HG02938 (cell line): ENCODE measurements around the gene PROB1.
"Not testable (repeated sequence)": the region's sequence is repeated elsewhere in the genome, so short reads cannot be mapped to it uniquely, and the experiment has no call there.

Source experiments
- ATAC-seq: cut with Tn5 transposase; IDR thresholded peaks from one replicate; pipeline ENCODE4 v1.9.1; 2021; ENCODE audit warnings: mild to moderate bottlenecking, moderate library complexity; ENCODE audit not compliant: unreplicated experiment

The PROB1 gene

DNA sequence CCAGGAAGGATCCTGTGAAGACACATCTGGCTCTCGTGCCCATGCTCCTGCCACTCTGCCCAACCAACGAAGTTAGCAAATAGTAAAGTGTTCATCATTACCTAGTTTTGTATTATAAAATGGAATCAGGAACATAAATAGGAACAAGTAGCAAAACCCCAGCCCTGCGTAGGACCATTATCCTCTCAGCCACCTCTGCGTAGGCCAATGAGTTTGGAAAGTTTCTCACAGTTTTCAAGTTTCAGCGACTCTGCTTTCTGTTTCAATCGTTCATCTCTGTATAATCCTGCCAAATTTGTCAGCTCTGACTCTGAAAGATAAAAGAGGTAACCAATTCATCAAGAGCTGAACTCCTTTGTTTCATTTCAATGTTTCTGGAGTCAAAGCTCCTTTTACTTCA, 19.1 kb upstream of the PROB1 start:
- ATAC-seq, result no peak

DNA sequence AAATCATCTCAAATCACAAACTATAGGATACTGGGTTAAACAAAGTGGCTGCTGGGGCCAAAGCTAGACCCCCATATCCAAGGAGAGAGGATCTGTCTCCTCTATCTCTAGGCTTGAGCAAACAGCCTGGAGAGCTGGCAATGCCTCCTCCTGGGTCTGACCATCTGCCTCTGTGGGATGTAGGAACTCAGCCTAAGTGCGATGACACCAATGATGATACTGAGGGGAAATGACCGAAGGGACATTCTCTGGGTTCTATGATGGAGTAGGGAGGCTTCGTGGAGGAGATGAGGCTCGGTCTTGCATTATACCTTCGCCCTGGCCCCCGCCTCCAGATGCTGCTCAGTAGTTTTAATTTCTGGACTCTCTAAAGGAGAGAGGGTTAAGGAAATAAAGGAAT, 18.2 kb upstream of the PROB1 start:
- ATAC-seq, result no peak

DNA sequence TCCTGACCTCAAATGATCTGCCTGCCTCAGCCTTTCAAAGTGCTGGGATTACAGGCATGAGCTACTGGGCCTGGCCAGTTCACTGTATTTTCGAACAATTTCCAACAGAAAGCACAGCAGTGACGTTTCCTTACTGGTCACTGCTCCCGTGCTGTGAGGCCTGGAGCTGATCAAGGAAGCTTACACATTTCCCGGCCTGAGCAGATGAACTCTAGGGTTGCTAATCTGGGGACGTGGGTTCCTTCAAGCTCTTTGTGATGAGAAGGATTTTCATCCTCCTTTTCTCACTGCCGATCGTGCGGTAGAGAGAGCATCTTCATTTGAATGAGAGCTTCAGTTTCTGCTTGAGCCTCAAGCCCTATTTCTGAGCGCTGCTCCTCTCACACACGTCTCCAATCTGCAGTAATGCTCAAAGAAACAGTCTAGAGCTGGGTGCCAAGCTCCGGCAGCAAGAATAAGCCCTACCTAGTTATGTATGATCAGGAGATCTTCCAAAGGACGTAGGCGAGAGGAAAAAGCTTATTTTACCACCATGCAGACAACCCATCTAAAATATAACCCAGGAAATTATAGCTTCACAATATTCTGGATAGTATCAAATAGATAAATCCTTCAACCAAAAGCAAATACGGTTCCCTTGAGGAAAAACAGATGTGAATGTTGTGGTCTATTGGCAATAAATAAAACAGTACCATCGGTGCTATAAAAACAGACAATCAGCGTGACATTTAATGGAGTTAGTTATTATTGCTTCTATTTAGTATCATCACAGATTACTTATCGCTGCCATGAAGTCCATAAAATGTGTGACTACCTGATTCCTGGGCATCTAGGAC, 16.3 kb upstream of the PROB1 start:
- no peak for ATAC-seq

DNA sequence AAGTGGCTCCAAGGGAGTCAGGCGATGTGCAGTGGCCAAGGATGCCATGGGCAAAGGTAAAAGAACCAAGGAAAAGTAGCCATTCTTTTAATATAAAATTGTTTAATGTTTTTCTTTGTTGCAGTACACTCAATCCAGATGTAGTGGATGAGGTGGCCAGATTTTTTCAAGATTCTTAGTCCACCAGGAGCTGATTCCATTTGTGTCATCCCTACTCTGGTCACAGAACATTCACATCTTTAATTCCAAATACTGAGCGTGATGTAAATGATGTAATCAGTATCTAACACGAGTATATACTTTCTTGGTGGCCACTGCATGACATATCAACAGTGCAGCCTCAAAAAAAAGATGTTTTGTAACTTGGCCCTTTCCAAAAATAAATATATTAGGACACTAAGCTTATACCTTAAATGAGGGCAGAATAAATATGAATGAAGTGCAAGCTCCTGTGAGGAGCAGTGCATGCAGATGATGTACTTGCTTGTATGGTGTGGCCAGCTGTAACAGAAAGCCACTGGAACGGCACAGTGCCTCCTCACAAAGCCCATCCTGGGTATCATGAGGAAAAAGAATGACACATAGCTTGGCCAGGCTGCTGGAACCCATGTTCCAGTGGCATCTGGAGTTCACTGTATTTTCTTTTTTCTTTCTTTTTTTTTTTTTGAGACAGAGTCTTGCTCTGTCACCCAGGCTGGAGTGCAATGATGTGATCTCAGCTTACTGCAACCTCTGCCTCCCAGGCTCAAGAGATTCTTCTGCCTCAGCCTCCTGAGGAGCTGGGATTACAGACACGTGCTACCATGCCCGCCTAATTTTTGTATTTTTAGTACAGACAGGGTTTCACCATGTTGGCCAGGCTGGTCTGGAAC, 15.5 kb upstream of the PROB1 start:
- no peak for ATAC-seq

DNA sequence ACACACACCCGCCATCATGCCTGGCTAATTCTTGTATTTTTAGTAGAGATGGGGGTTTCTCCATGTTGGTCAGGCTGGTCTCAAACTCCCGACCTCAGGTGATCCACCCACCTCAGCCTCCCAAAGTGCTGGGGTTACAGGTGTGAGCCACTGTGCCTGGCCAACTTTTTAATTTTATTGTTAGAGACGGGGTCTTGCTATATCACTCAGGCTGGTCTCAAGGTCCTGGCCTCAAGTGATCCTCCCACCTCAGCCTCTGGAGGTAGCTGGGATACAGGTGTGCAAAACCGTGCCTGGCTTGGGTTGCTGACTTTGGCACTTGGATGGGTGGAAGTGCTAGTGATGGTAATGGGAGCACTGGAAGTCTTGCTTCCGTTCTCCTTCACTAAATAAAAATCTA, 14.2 kb upstream of the PROB1 start:
- not testable (repeated sequence) for ATAC-seq

DNA sequence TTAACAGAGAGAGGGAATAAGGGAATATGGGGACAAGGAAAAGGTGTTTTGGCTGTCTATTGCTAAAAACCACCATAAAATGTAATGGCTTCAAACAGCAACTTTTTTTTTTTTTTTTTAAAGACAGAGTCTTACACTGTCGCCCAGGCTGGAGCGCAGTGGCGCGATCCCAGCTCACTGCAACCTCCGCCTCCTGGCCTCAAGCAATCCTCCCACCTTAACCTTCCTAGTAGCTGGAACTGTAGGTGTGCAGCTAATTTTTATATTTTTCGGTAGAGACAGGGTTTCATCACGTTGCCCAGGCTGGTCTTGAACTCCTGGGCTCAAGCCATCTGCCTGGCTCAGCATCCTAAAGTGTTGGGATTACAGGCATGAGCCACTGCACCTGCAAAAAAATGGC, 13.3 kb upstream of the PROB1 start:
- no peak for ATAC-seq

DNA sequence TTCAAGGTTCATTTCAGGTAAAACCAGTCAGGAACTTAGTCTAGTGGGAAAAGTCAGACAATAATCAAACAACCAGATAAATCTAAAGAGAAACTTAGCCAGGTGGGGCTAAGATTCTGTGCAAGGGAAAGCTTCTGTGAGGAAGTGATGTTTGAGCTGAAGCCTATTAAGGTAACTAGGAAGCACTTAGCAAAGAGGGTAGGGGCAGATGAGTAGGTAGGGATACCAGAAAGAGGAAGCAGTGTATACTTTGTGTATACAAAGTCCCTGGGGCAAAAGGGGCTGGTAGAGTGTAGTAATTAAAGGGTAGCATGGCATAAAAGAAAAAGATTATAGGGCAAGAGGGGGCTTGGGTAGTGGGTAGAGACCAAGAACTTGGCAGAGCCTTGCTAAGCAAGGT, 12.6 kb upstream of the PROB1 start:
- no peak for ATAC-seq

DNA sequence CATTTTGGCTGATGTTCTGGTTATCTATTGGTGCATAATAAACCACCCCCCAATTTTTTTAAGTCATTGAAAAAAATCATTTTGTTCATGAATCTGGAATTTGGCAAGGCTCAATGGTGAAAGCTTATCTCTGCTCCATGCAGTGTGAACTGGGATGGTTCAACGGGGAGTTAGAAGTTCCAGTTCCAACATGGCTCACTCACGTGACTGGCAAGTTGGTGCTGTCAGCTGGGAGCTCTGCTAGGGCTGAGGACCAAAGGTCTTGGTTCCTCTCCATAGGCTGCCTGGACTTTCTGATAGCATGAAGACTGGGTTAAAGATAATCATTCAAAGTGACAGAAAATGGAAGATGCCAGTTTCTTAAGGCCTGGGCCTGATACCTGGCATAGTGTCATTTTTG, 12.1 kb upstream of the PROB1 start:
- no peak for ATAC-seq

DNA sequence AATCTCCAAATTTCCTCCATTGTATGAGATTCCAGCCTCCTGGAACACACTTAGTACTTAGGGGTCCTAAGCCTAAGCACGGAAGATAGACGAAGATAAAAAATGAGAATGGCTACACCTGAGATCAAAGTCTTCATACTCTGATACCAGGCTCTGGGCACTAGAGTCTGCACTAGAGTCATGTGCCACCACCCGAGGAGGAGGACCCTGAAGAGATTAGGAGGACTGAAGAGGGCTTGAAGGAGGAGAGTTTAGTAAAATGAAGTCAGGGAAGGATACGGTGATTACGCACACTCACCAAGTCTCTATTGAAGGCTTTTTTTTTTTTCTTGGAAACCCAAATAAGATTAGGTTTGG, 9.6 kb upstream of the PROB1 start:
- no peak for ATAC-seq

DNA sequence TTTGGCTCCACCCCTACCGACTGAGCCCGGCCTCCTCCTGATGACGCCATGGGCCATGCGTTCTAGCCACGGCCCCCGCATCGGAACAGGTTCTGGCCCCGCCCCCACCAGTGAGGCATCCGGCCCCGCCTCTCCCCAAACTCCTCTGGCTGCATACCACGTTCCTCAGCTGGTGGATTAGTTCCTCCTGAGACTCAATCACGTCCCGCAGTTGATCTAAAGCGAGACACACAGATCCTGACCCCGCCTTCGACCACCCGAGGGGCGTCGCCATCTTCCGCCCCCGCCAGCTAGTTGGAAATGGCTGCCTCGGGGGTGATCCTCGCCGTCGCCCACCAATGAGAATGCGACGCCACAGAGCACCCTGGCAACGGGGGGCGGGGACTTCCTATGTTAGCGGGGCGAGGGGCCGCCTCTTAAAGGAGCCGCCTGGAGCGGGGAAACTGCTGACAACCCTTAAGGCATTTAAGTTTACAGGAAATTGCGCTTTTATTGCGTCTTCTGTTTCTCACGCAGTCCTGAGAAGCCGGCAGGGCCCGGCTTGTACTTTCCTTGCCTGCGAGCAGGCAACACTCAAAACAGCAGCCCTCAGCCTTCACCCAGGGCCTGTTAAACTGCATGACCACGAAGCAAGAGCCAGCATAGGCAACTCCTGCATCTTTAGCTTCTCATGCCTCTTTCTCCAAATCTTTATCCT, 9.0 kb upstream of the PROB1 start, which contains the start of gene SPATA24:
SPATA24 (minus strand) TSS at position 303 of the 697 bp plus-strand sequence; CDS start at position 274, 29 bp downstream.
- ATAC-seq, result peak; percentile 78

DNA sequence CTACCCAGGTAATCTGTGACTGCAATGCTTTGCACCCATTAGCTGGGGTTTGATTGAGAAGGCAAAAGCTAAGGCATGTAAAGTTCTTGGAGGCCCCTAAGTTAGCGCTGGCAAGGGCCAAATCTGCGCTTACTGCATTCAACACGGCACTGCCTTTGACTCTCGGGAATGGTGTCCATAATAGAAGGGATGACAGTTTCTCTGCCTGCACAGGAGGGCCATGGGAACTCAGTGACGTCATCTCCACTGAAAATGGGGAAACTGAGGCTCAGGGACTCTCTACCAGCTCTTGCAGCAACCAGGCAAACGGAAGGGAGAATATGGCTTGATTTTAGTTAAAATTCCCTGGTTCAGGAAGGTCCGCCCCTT, 8.5 kb upstream of the PROB1 start:
- ATAC-seq, result peak; percentile 0

DNA sequence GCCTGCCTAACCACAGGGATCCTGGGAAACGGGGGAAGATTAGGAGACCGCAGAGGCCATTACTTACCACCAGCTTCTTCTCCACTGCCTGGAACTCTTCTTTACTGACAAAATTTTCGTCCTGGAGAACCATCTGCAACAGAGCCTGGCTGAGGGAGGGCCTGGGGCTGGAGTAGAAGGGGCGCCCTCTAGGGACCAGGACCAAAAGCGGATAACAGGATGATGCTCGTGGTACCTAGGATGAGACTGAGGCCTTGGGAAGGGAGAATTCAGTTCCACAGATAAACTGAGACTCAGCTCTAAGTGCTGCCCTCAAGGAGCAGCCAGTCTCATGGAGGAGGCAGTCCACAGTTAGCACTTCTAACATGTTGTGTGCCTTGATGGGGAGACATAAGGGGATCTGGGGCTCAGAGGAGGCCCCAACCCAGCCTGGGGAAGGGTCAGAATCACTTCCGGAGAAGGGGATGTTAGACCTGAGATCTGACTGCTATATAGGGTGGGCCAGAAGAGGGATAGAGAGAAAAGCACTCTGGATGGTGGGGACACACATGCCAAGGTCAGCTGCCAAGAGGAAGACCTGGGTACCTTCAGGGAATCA, 7.8 kb upstream of the PROB1 start:
- ATAC-seq, result no peak

DNA sequence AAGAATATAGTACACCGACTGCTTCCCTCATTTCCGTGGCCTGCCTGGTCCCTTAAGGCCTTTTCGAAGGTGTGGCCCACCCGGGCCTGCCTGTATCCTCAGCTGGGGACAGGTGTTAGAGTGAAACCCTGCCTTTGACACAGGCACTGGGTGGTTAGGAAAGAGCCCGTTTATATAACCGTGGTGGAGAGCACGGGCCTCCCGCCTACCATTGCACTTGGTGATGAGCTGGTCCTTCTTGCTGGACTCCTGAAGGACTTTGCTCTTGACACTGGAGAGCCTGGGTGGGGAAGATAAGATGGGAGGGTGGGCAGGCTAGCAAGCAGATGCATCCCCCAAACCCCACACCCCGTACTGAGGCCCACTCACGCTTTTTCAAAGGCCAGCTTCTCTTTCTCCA, 6.6 kb upstream of the PROB1 start:
- no peak for ATAC-seq

DNA sequence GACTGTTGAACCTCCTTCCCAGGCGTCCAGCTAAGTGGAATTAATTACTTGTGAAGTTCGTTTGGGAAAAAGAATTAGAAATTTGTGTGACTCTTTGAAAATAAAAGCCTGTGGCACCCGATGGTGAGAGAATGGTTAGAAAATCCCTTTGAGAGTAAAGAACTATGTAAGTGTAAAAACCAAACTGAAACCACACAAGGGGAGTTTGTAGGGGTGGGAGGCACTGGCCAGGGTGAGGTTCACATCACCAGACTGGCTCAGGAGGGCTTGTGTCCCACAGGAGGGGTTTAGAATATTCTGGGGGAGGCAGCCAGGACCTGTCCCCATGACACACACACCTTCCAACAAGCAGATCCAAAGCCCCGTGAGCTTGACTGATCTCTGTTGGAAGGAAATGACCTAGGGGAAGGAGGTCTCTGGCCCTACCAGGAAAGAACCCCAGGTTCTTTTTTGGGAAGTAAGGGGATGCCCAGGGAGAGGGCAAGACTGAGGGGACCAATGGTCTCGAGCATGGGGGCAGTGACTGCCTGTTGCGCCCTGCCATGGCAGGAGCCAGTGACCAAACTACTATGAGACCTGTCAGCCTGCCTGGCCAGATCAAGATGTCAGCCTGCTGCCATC, 4.7 kb upstream of the PROB1 start:
- ATAC-seq, result no peak

DNA sequence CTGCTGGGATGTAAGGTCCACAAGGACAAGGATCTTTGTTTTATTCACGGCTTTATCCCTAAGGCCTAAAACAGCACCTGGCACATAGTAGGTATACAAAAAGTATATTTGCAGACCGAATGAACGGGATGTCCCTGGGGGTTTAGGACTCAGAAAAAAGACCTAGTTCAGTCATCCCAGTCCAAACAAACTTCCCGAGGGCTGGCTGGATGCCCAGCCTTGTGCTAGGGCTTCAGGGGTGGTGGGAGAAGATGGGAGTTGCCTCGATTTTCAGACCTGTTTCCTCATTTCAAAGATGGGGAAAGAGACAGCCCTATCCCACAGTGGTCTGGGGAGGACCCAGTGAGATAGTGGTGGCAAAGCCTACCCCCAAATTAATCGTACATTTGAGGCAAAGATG, 3.0 kb upstream of the PROB1 start:
- no peak for ATAC-seq

DNA sequence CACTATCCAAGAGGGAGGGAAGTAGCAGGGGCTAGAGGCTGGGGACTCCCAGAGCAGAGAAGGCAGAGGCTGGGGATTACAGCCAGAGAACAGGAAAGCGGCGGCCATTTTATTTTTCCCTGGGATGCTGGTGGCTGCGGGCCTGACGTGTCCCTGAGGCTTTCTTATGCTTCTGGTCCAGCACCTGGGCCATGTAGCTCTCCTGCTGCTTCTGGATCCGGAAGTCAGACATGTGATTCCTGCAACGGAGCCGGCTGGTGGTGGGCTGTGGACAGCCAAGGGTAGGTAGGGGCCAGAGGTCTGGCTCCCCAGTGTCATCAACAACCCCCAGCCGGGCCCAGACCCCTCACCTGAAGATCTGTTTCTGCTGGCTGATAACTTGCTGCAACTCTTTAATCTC, 1.8 kb upstream of the PROB1 start:
- ATAC-seq, result no peak

DNA sequence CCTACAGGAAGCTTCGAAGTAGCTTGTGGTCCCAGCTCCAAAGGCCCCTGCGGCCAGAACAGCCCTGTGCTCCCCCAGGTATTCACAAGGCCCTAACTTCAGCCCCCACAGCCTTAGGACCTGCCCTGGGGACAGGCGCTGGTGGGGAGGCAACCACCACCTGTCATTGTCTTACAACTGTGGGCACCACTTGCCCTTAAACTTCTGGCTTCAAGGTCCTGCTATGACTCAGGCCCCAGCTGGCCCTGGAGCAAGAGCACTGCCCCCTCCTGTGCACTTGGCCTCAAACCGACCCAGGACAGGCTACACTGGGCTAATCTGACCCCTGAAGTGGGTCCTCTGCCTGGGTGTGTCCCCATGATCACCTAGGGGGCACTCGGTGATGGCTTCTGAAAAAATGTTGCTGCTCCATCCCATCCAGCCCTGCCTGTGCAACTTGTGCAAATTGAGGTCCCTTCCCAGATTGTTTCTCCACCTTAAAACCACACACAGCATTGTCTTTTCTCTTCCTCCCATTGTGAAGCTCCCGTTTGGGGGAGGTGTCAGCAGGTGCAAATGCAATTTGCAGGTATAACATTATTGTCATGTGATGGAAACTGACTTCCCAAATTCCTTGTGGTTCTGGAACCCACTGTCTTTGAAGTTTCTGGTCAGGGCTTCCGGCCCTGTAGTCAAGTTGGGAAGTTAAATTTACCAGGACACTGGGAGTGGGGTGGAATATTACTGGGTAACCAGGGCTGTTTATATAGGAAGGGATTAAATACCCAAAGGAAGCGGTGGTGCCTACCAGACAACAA, 1.1 kb upstream of the PROB1 start:
- no peak for ATAC-seq

DNA sequence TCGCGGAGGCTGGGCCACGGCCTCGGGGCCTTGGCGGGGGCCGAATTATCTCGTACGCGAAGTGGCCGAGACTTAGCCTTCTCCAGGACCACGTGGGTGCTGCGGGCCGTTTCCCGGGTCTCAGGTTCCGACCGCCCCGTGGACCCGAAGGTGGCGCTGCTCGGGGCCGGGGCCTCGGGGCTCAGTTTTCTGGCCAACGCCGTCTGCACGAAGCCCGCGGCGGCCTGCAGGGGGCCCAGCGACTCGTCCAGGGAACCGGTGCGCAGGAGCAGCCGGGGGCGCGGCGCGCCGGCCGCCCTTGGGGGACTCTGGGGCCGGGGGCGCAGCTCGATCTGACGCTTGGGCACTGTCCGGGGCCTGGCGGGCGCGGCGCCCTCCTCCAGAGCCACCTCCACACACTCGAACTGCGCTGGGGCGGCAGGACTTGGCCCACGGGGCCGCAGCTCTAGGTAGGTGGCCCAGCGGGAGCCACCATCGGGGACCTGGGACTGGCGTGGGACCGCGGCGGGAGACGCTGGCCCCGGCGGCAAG, 716 bp downstream of the PROB1 start:
- ATAC-seq, result no peak

DNA sequence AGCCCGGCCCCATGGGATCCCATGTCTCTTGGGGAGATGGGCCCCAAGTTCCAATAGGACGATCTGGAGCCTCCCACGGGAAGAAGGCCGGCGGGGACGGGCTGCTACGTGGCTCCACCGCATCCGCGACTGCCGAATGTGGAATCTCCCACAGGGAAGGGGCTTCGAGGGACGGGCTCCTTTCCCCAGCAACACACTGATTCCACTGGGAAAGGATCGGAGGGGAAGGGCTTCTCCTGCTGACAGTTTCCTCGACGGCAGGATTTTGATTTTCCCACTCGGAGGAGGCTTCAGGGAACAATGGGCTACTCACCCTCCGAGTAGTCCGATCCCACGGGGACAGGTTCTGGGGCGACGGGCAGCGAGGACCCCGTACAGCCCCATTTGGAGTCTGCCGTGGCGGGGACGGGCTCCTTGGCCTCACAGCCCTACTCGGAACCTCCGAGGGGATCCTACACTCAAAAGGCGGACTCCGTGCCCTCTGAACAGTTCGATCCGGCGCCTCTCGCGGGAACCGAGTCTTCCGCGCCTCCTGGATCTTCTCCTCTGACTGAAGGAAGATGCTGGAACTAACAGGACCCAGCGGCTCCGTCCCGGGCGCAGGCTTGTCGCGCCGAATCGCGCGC, 1.3 kb downstream of the PROB1 start:
- ATAC-seq, result no peak
